Stimulated activated naive CD8-positive, alpha-beta T cell treated with anti-CD3 and anti-CD28 coated beads, Interleukin-15, Interleukin-2, amounts not matched to agents 100 ng/mL and 50 ng/mL, for 24 hours (primary cell): ENCODE measurements around the gene BTBD2.

Experiments used
- H3K27ac Mint-ChIP-seq: one replicate; pipeline ENCODE4 v1.8.0; 2021; ENCODE audit warnings: mild to moderate bottlenecking, mixed read lengths
- H3K27me3 Mint-ChIP-seq: one replicate; pipeline ENCODE4 v1.8.0; 2021; ENCODE audit warnings: mixed read lengths
- H3K36me3 Mint-ChIP-seq: one replicate; pipeline ENCODE4 v1.8.0; 2021; ENCODE audit warnings: low read depth, mixed read lengths
- H3K4me1 Mint-ChIP-seq: one replicate; pipeline ENCODE4 v1.8.0; 2021; ENCODE audit warnings: low read depth, mixed read lengths
- H3K4me3 Mint-ChIP-seq: one replicate; pipeline ENCODE4 v1.8.0; 2021; ENCODE audit warnings: mild to moderate bottlenecking, mixed read lengths
- H3K9me3 Mint-ChIP-seq: one replicate; pipeline ENCODE4 v1.8.0; 2021; ENCODE audit warnings: mixed read lengths

The BTBD2 gene

DNA sequence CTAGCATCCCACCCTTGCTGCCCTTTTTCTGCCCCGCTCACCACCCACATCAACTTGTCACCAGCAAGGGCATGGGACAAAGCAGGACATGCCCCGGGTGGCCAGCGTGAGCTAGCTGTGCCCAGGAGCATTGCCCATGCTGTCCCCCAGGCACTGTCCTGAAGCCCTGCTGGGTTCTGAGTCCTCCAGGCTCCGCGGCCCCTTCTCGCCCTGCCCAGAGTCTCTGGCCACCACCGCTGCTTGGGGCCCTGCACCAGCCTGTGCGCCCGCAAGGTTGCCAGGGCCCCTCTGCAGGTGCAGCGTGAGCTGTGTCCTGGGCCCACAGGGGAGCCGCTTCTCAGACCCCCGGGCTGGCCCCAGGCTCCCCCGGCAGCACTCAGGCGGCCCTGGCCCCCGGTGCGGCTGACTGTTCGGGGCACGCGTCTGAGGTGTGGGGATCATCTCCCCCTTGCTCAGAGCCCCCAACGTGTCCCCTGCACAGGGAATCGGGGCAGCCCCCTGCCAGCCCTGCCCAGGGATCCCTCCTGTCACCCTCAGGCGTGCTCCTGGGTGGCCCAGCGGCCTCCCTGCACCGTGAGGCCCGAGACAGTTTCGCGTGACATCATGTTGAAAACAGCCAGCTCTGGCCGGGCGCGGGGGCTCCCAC lies 70.5 kb downstream of the BTBD2 start:
- H3K36me3 Mint-ChIP-seq = peaks cover 7% of the 10 kb centered on the region
- no peak overlapping the region for H3K4me3 Mint-ChIP-seq
- no peaks in the 10 kb centered on the region for H3K9me3 Mint-ChIP-seq
- peaks cover 34% of the 10 kb centered on the region for H3K4me1 Mint-ChIP-seq
- H3K27ac Mint-ChIP-seq = no peak overlapping the region
- no peaks in the 10 kb centered on the region for H3K27me3 Mint-ChIP-seq

DNA sequence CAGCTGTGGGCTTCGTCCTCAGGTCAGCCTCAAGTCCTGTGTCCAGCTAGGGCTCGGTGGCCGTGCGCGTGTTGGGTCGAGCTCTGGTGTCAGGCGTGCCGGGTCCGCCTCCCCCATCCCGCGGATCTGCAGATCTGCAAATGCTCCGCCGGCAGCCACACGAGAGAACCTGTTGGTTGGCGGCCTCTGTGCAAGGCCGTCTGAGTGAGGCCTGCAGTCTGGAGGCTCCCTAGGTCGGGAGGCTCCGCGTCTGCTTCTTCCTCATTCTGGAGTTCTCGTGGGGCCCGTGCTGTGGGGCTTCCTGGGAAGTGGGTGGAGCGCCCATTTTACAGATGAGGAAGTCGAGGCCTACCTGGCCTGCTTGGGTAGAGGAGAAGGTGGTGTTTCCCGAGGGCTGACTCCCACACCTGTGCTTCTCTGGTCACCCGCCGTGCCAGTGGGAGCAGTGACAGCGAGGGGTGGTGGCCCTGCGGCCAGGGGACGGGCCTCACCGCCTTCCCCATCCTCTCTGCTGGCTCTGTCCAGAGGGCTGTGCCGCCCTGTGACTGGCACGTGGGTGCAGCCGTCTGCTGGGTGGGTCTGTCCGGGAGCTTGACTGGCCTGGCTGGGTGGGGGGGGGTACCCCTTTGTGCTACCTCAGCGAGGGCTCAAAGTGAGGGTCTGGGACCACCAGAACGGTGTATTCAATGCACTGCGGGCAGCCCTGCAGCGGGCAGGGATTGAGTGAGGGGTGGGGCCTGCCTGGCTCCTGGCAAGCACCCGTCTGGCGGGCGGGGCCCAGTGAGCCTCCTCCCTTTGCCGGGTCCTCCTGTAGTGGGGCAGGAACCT lies 71.2 kb downstream of the BTBD2 start:
- Mint-ChIP-seq H3K27me3 (no peaks in the 10 kb centered on the region), H3K36me3 (peaks cover 6% of the 10 kb centered on the region), H3K4me3 (no peak overlapping the region), H3K27ac (no peak overlapping the region), H3K9me3 (no peaks in the 10 kb centered on the region), H3K4me1 (peaks cover 41% of the 10 kb centered on the region)

DNA sequence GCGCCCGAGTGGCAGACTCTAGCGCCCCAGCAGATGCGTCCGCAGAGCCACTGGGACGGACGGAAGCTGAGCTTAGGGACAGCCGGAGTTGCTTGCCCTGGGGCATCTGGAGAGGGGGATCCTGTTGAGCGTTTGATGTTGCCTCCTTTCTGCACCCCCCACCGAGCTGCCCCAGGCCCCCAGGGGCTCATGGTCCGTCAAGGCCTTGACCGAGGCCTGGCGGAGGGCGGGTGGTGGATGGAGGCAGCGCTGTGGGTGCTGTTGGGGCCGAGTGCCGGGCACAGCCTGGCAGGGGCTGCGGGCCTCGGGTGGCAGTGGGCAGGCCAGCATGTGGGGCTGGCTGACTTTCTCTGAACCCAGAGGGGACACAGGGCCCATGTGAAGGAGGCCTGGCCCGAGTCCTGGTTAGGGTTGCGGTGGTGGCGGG lies 71.8 kb downstream of the BTBD2 start:
- peak overlapping the region; percentile 86 for H3K27ac Mint-ChIP-seq
- H3K4me3 Mint-ChIP-seq = peak overlapping the region; percentile 89
- no peaks in the 10 kb centered on the region for H3K27me3 Mint-ChIP-seq
- peaks cover 4% of the 10 kb centered on the region for H3K36me3 Mint-ChIP-seq
- H3K9me3 Mint-ChIP-seq = no peaks in the 10 kb centered on the region
- H3K4me1 Mint-ChIP-seq = peaks cover 38% of the 10 kb centered on the region

DNA sequence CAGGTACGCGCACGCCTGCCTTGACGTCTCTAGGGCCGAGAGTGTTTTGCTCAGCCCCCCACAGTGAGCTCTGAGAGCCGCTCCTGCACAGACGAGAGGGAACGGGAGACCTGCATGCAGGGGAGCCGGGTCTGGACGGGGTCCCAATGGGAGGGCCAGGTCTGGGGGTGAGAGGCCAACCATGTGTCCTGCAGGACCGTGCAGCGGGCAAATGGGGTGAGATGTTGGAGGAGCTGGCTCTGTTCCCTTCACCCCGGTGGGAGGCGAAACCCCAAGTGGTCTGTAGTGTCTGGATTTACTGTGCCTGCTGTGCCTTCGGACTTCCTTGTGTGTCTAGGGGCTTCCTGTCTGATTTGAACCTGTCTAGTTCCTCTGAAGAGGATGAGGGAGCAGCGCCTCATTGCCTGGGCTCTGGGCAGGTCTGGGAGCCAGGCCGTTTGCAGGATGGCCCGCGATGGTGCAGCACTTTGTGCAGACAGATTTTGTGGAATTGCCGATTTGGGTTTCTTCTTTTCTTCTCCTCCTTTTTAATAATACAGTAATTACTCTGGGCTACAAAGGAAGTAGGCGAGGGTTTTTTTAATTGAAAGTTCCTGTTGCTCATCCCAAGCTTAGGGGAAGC lies 72.5 kb downstream of the BTBD2 start:
- Mint-ChIP-seq H3K36me3 (peaks cover 4% of the 10 kb centered on the region), H3K27me3 (no peaks in the 10 kb centered on the region), H3K4me1 (peaks cover 34% of the 10 kb centered on the region), H3K27ac (peak overlapping the region; percentile 86), H3K4me3 (peak overlapping the region; percentile 89), H3K9me3 (no peaks in the 10 kb centered on the region)

DNA sequence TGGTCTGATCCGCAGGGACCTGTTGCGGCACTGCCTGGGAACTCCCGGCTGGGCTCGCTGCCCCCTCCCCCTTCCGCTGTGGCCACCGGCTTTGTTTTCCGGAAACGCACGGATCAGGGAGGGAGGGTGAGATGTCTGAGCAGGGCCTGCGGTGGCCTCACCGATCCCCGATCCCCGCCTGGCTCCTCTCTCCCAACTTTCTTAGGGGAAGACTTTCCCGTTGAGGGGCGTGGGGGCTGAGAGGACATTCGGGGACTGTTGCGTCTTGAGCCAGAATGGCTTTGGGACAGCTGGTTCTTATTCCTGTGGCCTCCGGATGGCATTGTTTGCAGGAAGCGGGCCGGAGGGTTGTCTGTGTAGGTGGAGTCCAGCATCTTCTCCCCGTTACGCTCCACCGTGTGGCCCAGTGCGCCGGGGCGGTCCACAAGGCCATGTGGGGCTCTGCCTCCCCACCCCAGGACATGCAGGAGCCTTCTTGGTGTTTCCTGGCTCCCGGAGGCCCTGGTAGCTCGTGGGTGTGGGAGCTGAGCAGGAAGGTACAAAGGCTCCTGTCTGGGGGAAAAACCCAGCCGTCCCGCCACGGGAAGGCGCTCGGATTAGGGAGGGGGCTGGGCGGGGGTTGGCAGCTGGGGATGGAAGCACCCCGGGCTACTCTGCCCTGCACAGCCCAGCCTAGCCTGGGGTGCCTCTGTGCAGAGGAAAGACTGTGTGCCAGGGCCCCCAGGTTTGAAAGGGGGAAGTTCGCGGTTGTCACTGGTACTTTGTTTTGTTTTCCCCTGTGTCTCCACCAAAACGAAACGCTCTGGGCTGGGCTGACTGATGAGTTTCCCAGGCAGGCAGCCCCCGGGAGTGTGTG lies 73.2 kb downstream of the BTBD2 start:
- Mint-ChIP-seq H3K9me3 (no peaks in the 10 kb centered on the region), H3K4me3 (peak overlapping the region; percentile 89), H3K4me1 (peaks cover 34% of the 10 kb centered on the region)

DNA sequence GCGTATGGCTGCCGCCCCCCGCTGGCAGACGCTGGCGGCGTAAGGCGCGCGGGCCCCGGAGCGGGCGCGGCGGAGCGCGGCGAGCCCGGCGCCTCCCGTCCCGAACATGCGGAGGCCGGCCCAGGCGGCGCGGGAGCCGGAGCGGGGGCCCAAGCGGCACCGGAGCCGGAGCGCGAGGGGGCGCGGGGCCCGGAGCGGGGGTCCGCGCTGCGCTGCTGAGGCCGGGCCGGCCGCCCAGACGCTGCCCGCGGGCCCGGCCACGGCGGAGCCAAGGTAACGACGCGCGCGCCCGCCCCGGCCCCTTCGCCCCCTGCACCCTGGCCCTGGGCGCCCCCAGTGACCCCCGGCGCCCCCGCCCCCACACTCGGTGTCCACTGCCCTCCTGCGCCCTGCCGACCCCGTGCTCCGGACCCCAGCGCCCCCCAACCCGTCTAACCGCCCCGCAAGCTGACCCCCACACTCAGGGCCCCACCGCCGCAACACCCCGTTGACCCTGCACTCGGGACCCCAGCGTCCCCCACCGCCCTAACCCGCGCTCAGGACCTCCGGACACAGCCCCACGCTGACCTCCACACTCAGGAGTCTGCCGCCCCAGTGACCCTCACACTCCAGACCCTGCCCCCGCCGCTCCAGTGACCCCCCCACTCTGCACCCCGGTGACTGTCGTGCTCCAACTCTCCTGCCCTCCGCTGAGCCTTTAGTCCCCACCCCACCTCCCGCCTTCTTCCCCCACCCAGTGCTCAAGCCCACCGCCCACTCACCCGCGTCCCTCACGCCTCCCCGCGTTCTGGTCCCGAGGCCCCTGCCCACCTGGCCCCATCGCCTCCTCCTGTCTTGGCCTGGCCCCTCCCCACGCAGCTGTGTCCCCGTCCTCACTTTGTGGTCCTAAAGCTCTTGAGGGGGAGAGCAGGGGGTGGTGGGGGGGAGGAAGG lies 74.1 kb downstream of the BTBD2 start, which contains the start of gene CSNK1G2:
CSNK1G2 (plus strand) TSS at position 27 of the 932 bp plus-strand sequence. CDS start 28,601 bp downstream, outside the sequence.
- Mint-ChIP-seq H3K27ac (peak within 1 kb of the TSS; percentile 95), H3K4me1 (peaks cover 34% of the 10 kb centered on the region), H3K9me3 (no peaks in the 10 kb centered on the region), H3K27me3 (no peaks in the 10 kb centered on the region), H3K36me3 (peaks cover 4% of the 10 kb centered on the region), H3K4me3 (peak within 1 kb of the TSS; percentile 89)

More for the DNA sequence above, 73.2 kb downstream of the BTBD2 start:
- H3K36me3 Mint-ChIP-seq = peaks cover 4% of the 10 kb centered on the region
- peak overlapping the region; percentile 86 for H3K27ac Mint-ChIP-seq
- no peaks in the 10 kb centered on the region for H3K27me3 Mint-ChIP-seq

DNA sequence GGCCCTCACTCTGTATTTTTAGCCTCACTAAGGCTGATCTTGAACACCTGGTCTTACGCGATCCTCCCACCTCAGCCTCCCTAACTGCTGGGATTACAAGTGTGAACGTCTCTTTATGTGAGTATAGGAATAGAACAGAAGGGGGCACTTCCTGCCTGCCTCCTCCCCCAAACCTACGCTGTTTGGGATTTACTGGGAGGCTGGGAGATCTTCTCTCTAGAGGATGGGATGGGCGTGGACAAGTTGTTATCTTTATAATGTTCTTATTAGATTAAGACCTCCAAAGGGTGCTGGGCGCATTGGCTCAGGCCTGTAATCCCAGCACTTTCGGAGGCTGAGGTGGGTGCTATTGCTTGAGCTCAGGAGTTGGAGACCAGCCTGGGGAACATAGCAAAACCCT lies 77.4 kb downstream of the BTBD2 start:
- peaks cover 22% of the 10 kb centered on the region for H3K4me1 Mint-ChIP-seq
- H3K27ac Mint-ChIP-seq = no peak overlapping the region
- no peaks in the 10 kb centered on the region for H3K9me3 Mint-ChIP-seq
- H3K4me3 Mint-ChIP-seq = no peak overlapping the region
- H3K36me3 Mint-ChIP-seq = peaks cover 8% of the 10 kb centered on the region
- H3K27me3 Mint-ChIP-seq = no peaks in the 10 kb centered on the region

DNA sequence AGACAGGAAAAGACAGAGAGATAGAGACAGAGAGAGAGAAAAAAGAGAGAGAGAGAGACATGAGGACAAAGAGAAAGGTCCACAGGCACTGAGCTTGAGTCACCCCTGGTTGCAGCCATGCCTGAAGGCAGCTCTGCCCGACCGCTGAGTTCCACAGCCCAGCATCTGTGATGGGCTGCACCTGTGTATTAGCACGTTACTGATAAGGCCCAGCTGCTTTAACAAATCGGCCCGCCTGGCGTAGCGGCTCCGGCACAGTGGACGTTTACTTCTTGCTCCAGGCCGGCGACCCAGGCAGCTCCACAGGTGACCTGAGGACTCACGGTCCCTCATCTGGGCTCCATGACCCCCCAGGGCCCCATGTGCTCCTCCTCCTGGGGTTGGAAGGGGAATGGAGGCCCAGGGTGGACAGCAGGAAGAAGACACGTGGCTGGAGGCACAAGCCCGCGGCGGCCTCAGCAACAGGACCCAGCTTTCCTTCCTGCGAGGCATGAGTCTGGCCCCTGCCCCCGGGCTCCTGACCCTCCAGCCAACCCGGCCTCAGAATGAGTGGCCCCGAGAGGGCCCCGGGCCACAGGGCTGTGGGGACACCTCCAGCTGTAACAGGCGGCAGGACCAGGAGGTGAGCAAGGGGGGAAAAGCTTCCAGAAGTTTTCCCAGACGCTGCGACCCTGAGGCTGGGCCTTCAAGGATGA lies 78.5 kb downstream of the BTBD2 start:
- Mint-ChIP-seq H3K4me3 (no peak overlapping the region), H3K36me3 (peaks cover 8% of the 10 kb centered on the region), H3K4me1 (peaks cover 21% of the 10 kb centered on the region), H3K9me3 (no peaks in the 10 kb centered on the region), H3K27ac (no peak overlapping the region), H3K27me3 (no peaks in the 10 kb centered on the region)

DNA sequence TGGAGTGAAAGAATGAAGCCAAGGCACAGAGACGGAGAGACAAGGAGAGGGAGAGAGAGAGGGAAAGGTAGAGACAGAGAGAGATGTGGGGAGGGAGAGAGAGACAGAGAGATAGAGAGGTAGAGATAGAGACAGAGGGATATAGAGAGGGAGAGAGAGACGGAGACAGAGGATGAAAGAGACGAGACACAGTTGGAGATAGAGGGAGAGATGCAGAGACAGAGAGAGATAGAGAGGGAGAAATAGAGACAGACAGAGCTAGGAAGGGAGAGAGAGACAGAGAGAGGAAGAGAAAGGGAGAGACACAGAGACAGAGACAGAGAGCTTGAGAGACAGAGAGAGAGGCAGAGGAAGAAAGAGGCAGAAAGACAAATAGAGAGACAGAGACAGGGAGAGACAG lies 79.1 kb downstream of the BTBD2 start:
- Mint-ChIP-seq H3K4me3 (no peak overlapping the region), H3K9me3 (peaks cover 5% of the 10 kb centered on the region), H3K27me3 (no peaks in the 10 kb centered on the region), H3K27ac (no peak overlapping the region), H3K36me3 (peaks cover 11% of the 10 kb centered on the region), H3K4me1 (peaks cover 25% of the 10 kb centered on the region)

DNA sequence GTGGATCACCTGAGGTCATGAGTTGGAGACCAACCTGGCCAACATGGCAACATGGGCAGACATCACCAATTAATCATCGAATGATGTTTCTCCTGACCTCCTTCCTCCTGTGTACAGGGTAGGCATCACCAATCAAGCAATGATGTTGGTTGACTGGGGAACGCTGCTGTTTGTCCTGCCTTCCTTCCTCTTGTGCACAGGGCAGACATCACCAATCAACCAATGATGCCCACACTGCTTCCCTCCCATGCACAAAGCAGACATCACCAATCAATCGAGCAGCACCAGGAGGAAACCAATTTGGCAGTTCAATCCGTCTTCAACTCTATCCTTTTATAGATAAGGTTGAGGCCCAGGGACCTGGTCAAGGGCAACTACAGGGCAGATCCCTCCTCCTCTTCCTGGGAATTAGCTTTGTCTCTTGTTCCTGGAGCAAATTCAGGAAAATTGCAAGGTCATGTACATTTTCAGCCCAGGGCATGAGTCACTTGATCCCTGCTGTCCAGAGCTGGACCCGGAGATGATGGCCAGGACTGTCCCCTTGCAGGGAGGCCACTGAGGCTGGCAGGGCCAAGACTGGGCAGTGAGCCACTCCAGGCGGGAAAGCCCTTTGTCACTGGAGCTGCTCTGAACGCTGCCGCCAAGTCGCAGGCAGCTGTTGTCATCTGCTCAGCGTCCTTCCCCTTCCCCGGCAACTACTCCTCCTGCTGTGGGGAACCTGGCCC lies 79.9 kb downstream of the BTBD2 start:
- Mint-ChIP-seq H3K36me3 (peaks cover 11% of the 10 kb centered on the region), H3K27me3 (no peaks in the 10 kb centered on the region), H3K27ac (no peak overlapping the region), H3K4me1 (peaks cover 25% of the 10 kb centered on the region), H3K9me3 (peaks cover 5% of the 10 kb centered on the region), H3K4me3 (no peak overlapping the region)
